Stimulated activated naive CD4-positive, alpha-beta T cell (primary cell): Measurements from ENCODE around the gene EEA1.
A peak's percentile ranks its signal among the peaks of the same experiment; 100 is the strongest.

Source experiments
- DNase-seq, 6 experiments: peaks; one replicate each; lab custom pipeline; 2025; lab: John Stamatoyannopoulos, UW

The EEA1 gene

DNA sequence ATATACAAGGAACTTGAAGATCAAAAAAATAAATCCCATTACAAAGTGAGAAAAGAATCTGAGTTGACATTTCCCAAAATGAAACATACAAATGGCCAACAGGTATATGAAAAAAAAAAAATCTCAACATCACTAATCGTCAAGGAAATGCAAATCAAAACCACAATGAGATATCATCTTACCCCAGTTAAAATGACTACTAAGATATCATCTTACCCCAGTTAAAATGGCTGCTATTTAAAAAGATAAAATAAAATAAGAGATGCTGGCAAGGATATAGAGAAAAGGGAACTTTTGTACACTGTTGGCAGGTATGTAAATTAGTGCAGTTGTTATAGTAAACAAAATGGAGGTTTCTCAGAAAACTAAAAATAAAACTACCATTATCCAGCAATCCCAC lies 181.9 kb downstream of the EEA1 start:
- DNase-seq, result no peak

DNA sequence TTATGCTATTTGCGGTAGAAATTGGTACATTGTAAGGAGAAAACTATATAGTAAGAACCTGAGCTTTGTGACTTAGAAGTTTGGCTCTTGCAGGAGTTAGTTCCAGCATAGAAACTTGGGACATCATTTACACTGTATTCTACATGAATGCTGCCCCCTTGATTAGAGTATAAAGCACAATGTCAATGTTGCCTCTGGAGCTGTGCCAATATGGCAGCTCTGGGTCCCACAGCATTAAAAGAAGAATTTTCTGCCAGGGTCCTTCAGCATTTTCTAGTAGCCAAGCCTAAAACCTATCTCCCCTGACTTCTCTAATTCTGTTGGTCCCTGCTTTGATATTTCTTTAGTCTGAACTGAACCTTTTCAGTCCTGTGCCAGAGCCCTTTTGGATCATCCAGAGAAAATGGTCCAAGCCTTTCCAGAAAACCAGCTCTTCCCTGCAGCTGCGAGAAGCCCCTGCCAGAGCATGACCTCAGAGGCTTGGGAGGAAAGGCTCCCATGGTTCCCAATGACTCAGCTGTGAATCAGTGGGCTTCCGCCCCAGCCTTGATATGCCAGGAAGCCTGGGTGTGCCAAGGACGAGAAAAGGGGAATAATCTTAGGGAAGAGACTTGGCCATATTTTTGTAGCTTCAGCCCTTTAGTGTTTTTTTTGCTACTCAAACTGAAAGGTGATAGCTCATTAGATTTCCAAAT lies 183.1 kb downstream of the EEA1 start:
- no peak for DNase-seq

DNA sequence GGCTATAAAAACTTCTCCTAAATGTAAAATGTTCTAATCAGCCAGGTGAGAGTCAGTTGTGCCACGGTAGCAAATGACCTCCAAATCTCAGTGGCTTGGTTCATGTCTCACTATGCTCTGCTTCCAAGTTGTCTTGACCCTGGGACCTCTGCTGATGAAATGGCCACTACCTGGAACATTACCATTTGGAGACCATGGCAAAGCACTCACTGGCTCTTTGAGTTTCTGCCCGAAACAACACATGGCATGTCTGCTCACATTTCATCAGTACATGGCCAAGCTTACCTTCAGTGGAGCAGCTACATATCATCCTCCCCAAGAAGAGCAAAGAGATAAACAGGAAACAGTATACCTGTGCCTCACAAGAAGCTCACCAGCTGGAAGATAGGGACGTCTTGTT lies 186.1 kb downstream of the EEA1 start:
- DNase-seq, result peak in 1 of 6 experiments; percentile 8

DNA sequence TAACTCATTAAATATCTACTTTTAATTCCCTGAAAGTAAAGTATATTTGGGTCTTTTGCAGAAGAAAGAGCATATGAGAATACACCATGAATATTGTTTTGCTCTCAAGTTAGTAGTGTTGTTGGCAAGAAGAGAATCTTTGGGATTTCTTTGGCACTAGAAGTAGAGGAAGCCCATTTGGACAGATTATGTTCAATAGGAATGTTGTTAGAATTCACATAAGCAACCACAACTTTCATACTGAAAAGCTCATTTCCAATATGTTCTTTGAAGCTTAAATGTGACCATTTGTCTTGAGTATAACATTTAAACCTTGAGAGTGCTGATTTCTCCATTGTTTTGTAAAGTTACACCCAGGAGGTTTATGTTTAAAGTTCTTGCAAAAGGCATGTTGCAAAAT lies 188.7 kb downstream of the EEA1 start:
- DNase-seq, result no peak

DNA sequence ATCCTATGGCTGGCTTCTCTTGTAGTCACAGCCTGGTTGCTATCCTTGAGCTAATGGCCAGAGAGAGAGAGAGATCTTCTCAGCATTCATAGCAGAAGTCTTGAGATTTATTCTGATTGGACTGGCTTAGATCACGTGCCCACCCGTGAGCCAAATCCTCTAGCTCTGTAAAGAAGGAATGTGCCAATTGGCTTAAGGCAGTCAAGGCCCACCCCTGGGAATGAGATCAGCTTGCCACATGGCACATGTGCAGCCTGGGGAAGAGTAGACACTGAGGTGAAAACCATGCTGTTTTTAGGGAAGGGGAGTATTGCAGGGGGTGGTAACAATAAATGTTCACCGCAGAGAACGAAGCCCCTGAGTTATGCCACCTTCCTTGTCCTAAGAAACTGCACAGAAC lies 190.0 kb downstream of the EEA1 start:
- DNase-seq, result no peak

DNA sequence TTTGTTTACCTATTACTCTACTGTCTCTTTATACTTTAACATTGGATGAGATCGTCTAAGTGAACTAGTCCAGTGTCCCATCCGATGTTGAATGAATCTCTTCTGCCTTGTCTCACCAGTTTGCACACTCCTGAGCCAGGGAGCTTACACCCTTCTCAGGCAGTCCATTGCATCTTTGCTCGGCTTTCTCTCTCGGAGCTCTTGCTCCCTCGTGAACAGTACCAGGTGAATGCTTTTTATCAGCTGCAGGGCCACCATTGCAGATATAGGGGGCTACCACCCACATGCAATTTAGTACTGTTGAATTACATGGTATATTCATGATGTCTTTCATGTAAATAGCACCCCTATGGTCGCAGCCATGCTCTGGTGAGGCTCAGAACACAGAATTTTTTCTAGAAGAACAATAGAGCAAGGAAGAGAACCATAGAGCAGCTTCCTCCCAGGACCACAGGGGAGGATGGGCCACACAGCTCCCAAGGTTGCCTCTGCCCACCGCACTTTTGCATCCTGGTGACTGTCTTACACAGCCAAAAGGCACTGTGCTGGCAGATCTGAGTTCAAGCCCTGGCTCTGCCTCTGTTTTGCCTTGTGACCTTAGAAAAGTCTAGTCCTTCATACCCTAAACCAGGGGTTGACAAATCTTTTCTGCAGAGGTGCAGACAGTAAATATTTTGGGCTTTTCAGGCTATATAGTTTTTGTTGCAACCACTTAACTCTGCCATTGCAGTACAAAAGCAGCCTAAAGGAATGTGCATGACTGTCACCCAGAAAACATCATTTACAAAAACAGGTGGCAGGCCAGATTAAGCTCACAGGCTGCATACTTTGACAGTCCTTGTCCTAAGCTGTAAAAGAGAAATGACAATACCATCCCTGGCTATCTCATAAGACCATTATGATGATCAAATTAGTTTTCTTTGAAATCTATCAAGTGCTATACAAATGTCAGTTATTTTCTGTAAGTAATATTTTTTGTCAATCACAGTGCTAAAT lies 190.9 kb downstream of the EEA1 start:
- DNase-seq, result no peak

DNA sequence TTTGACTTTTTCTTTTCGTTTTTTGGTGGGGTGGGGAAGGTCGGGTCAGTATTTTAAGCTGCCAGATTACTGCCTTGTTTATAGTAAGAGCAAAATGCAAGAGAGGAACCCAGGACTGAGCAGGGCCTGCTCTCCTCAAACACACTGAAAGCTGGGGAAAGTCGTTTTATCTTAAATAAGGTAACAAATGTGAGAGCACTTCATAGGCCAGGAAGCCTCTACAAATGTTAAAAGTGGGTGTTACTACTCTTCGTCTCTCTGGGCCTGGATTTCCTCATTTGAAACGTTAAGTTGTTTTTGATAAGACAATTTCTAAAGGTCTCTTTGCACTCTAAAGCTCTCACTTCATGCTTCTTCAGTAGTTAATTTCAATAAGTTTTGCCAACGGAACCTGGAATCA lies 192.5 kb downstream of the EEA1 start:
- DNase-seq, result peak in 1 of 6 experiments; percentile 24

DNA sequence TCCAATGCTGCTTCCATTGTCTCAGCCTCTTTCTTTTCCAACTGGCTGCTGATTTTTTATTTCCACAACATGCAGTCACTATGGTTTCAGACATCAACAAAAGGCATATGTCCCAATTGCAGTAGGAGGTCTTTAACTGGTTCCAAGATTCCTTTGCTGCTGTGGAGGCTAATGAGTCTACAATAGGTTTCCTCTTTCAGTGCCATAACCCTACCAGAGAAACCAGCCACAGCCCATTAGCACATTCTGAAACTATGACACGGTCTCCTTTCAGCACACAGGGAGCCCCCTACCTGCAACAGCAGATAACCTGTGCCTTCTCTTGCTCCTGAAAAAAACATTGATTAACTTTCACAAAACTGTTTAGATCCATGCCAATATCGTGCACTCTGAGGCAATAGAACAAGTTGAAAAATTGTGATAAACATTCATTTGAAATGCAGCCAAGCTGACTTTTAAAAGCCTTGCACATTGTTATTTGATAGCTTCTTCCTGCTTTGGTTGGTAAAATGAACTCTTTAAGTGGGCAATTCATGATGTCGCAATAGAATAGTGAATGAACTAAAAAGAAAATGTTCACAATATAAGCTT lies 193.9 kb downstream of the EEA1 start:
- DNase-seq, result no peak

DNA sequence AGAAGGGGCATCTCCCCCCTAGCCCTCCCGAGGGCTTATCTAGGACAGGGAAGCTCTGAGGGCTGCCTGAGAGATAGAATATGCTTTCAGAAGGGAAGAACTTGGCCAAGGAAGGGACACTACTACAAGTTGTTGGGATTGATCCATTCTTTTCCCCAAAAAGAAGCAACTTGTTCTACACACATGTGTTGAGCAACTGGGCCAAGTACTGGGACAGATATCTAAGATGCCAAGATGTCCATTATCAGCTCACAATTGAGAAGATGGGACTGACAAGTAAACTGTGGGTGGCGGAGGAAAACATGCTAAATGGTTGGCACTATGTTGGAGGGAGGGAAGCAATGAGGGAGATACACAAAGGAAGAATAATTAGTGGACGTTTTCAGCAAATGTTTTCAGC lies 195.4 kb downstream of the EEA1 start:
- no peak for DNase-seq

DNA sequence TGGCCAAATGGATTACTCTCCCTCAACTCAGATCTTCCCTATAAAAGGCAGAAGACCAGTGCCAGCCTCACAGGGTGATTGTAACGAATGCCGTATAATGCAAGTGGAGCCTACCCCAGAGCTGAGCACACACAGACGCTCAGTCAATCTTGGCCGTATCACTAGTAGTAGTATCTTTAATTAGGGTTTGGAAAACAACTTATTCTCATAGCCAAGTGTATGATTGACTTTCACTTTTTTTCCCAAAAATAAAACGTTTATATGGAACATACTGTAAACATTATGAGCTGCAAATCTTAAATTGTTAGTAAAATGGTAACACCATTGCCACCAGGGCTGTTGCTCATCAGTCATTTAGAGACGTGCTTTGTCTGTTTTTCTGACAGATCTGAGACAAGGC lies 195.9 kb downstream of the EEA1 start:
- DNase-seq, result no peak

DNA sequence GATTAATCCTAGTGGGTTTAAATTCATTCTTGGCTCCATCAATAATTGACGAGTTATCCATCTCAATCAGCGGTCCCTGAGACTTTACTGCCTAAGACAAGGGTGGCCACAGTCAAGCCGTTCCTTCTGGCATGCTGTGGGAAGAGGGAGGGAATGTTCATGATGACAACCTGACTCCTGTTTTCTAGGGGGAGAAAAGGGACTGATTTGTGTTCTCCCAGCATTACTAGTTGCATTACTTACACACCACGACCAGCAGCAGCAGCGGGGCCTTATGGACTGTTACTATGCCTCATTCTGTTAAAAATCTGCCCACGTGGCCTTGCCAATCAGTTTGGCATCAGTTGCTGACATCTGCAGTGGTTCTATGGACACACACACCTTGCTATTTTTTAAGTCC lies 196.4 kb downstream of the EEA1 start:
- no peak for DNase-seq

DNA sequence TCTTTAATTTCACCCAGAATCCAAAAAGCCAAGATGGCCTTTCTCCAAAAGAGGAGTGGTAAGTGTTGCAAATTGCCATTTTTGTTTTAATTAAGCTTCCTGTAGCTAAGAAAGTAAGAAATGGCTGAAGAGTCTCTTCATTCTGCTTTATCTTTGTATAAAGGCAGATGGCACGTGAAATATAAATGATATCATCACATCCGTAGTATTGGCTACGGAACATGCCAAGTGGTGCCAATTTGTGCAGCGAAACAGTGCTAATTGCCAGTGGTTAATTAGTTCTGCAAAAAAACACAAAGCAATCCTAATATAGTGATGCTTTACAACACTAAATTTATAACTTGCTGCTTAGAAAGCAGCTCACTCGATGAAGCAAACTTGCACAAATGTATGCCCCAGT lies 196.9 kb downstream of the EEA1 start:
- DNase-seq, result no peak

DNA sequence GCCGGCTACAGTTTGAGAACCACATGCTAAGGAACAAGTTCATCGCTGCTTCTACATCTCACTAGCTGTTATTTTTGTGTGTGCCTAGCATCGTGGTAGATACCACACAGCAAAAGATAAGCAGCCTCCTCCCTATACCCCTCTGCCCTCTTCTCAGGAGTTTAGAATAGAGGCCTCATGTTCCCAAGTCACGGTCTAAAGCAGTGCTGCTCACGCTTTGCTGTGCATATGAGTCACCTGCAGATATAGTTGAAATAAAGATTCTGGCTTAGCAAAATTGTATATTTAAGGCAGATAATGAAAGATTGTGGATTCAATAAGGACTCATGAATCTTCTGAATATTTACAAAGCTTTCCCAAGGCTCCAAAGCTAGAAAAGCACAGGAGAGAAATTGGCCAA lies 198.3 kb downstream of the EEA1 start:
- no peak for DNase-seq

DNA sequence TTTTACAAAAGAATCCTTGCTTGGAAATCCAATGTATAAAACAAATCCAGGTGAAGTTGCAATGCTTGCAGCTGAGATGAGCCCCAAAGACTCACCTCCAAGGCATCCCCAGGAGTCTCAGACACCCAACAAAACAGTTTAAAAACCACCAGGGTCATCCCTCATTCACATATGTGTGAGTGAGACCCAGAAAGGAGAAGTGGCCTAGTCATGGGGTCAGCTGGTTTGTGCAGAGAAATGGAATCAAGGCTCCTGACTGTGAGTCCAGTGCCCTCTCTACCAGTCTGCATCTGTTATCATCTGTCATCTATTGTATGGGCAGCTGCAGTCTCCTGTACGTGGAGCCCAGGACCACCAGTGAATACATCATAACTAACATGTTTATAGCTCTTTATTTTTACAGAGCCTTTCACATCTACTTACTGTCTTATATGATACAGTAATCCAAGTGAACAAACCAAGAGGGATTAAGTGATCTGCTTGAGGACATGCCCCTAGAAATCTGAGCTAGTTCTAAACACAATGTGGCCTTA lies 199.3 kb downstream of the EEA1 start:
- DNase-seq, result no peak

DNA sequence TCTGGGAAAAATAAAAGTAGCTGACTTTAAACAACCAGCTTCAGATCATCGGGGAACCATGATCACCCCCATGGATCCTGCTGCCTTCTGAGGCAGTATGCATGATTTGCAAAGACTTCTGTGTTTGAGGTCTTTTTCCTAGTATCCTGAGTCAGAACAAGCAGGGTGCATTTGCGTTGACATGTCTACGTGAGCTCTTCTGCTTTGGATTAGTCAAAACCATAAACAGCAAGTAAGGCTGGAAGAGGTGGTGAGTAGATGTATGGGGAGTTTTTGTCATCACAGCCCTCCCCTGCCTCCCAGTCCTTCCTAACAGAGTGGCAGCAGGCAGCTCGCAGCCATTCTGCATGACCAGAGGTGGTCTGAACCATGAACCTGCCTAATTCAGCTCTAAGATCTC lies 202.2 kb downstream of the EEA1 start:
- no peak for DNase-seq

DNA sequence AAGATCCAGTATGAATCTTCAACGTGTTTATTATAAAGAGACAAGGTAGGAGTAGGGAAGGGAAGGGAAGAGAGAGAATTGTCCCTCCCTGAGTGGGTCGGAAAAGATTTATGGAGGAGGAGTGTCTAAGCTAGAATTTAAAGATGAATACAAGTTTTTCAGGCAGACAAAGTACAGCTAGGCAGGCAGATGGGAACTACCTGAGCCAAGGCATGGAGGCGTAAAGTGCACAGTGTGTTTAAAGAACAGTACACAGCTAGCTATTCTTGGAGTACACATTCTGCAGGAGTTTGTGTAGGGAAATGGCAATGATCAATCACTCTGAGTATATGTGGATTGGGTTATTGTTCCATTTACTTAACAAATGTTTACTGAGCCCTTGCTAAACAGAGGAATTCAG lies 206.2 kb downstream of the EEA1 start:
- no peak for DNase-seq

DNA sequence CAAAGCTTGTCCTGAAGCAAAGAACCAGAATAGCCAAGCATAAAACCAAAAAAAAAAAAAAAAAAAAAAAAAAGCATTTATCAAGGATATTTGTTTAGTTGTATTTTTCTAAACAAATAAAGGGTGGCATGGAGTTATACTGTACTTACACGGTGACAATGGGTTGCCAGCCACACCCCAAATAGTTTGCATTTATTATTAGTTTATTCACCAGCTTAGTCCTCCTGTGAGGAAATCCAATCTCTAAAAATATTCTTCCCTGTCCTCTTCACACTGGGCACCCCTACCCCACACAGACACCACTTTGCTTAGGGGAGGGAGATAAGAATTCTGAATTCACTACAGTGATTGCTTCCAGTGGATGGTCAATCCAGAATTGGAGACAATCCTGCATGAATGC lies 207.4 kb downstream of the EEA1 start:
- no peak for DNase-seq

DNA sequence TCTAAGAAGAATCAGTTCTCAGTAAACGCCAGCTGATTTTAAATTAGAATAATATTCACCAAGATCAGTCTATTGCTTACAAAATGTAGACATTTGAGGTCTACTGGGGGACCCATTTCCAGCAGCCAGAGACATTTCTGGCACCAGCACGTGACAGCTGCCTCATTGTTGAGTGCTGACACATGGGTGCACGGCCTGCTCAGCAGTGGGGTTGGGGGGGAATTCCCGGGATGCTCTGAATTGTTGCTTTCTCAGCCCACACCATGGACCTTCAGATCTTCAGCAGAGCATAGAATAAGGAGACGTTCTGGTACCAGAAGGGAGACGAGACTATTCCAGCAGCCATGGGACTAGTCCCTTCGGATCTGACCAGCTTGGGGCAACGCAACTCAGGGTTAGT lies 208.0 kb downstream of the EEA1 start:
- DNase-seq, result no peak
